ENCODE results near the gene LRP5.

The LRP5 gene

GRCh38 chr11:68436985-68437926 is 124.9 kb downstream of the LRP5 start:
- Histone ChIP-seq H3K4me3 (ENCODE audit: extremely low read depth, insufficient read depth, low read length, poor library complexity, severe bottlenecking) (no peak overlapping the region), H3K4me1 (ENCODE audit: control insufficient read depth, insufficient read depth, low read length, poor library complexity, severe bottlenecking) (peaks cover 24% of the 10 kb centered on the region), H3K9me3 (ENCODE audit: control insufficient read depth, low read length) (no peaks in the 10 kb centered on the region), H3K36me3 (ENCODE audit: control insufficient read depth, insufficient read depth, low read length) (peaks cover 42% of the 10 kb centered on the region), H3K27ac (ENCODE audit: low read depth, low read length, severe bottlenecking) (peak overlapping the region; percentile 85)
- 85 to 86% methylated on average over 28 to 33 of the region's 34 CpGs for WGBS, 2 experiments (ENCODE audit: insufficient coverage in 2 of 2)

GRCh38 chr11:68437927-68438657 is 125.7 kb downstream of the LRP5 start:
- no peaks in the 10 kb centered on the region for H3K9me3 ChIP-seq (ENCODE audit: control insufficient read depth, low read length)
- H3K36me3 ChIP-seq (ENCODE audit: control insufficient read depth, insufficient read depth, low read length) = peaks cover 42% of the 10 kb centered on the region
- peak overlapping the region; percentile 85 for H3K27ac ChIP-seq (ENCODE audit: low read depth, low read length, severe bottlenecking)
- no peak overlapping the region for H3K4me3 ChIP-seq (ENCODE audit: extremely low read depth, insufficient read depth, low read length, poor library complexity, severe bottlenecking)
- peaks cover 27% of the 10 kb centered on the region for H3K4me1 ChIP-seq (ENCODE audit: control insufficient read depth, insufficient read depth, low read length, poor library complexity, severe bottlenecking)
- 95 to 97% methylated on average over 22 to 24 of the region's 34 CpGs for WGBS, 2 experiments (ENCODE audit: insufficient coverage in 2 of 2)

GRCh38 chr11:68438658-68439259 is 126.4 kb downstream of the LRP5 start:
- Histone ChIP-seq H3K36me3 (ENCODE audit: control insufficient read depth, insufficient read depth, low read length) (peaks cover 36% of the 10 kb centered on the region), H3K27ac (ENCODE audit: low read depth, low read length, severe bottlenecking) (no peak overlapping the region), H3K4me1 (ENCODE audit: control insufficient read depth, insufficient read depth, low read length, poor library complexity, severe bottlenecking) (peaks cover 27% of the 10 kb centered on the region), H3K4me3 (ENCODE audit: extremely low read depth, insufficient read depth, low read length, poor library complexity, severe bottlenecking) (no peak overlapping the region), H3K9me3 (ENCODE audit: control insufficient read depth, low read length) (no peaks in the 10 kb centered on the region)
- 89 to 93% methylated on average over 5 to 6 of the region's 6 CpGs for WGBS, 2 experiments (ENCODE audit: insufficient coverage in 2 of 2)

- Histone ChIP-seq H3K4me3 (ENCODE audit: extremely low read depth, insufficient read depth, low read length, poor library complexity, severe bottlenecking) (no peak overlapping the region), H3K4me1 (ENCODE audit: control insufficient read depth, insufficient read depth, low read length, poor library complexity, severe bottlenecking) (peaks cover 27% of the 10 kb centered on the region), H3K27ac (ENCODE audit: low read depth, low read length, severe bottlenecking) (no peak overlapping the region), H3K36me3 (ENCODE audit: control insufficient read depth, insufficient read depth, low read length) (peaks cover 29% of the 10 kb centered on the region), H3K9me3 (ENCODE audit: control insufficient read depth, low read length) (no peaks in the 10 kb centered on the region)
- WGBS, 2 experiments (ENCODE audit: insufficient coverage in 2 of 2) = 68 to 74% methylated on average over 27 to 34 of the region's 38 CpGs
These were observed 127.1 kb downstream of the LRP5 start for GRCh38 chr11:68439355-68440065.

GRCh38 chr11:68440224-68440623 is 127.8 kb downstream of the LRP5 start:
- WGBS, 2 experiments (ENCODE audit: insufficient coverage in 2 of 2) = 85 to 86% methylated on average over 8 of the region's 8 CpGs

GRCh38 chr11:68441466-68442230 is 129.3 kb downstream of the LRP5 start:
- H3K4me3 ChIP-seq (ENCODE audit: extremely low read depth, insufficient read depth, low read length, poor library complexity, severe bottlenecking) = no peak overlapping the region
- peaks cover 14% of the 10 kb centered on the region for H3K36me3 ChIP-seq (ENCODE audit: control insufficient read depth, insufficient read depth, low read length)
- 78 to 100% methylated on average over 2 to 5 of the region's 6 CpGs for WGBS, 2 experiments (ENCODE audit: insufficient coverage in 2 of 2)
- H3K27ac ChIP-seq (ENCODE audit: low read depth, low read length, severe bottlenecking) = peak overlapping the region; percentile 50
- peaks cover 21% of the 10 kb centered on the region for H3K4me1 ChIP-seq (ENCODE audit: control insufficient read depth, insufficient read depth, low read length, poor library complexity, severe bottlenecking)
- no peaks in the 10 kb centered on the region for H3K9me3 ChIP-seq (ENCODE audit: control insufficient read depth, low read length)

More at GRCh38 chr11:68440224-68440623, 127.8 kb downstream of the LRP5 start:
- H3K9me3 ChIP-seq (ENCODE audit: control insufficient read depth, low read length) = no peaks in the 10 kb centered on the region
- peaks cover 27% of the 10 kb centered on the region for H3K4me1 ChIP-seq (ENCODE audit: control insufficient read depth, insufficient read depth, low read length, poor library complexity, severe bottlenecking)
- H3K36me3 ChIP-seq (ENCODE audit: control insufficient read depth, insufficient read depth, low read length) = peaks cover 22% of the 10 kb centered on the region
- no peak overlapping the region for H3K27ac ChIP-seq (ENCODE audit: low read depth, low read length, severe bottlenecking)
- H3K4me3 ChIP-seq (ENCODE audit: extremely low read depth, insufficient read depth, low read length, poor library complexity, severe bottlenecking) = no peak overlapping the region

GRCh38 chr11:68442433-68442832 is 130.0 kb downstream of the LRP5 start:
- peaks cover 16% of the 10 kb centered on the region for H3K36me3 ChIP-seq (ENCODE audit: control insufficient read depth, insufficient read depth, low read length)
- peaks cover 13% of the 10 kb centered on the region for H3K4me1 ChIP-seq (ENCODE audit: control insufficient read depth, insufficient read depth, low read length, poor library complexity, severe bottlenecking)
- no peak overlapping the region for H3K4me3 ChIP-seq (ENCODE audit: extremely low read depth, insufficient read depth, low read length, poor library complexity, severe bottlenecking)
- no peak overlapping the region for H3K27ac ChIP-seq (ENCODE audit: low read depth, low read length, severe bottlenecking)
- no peaks in the 10 kb centered on the region for H3K9me3 ChIP-seq (ENCODE audit: control insufficient read depth, low read length)
- 89 to 99% methylated on average over 10 of the region's 10 CpGs for WGBS, 2 experiments (ENCODE audit: insufficient coverage in 2 of 2)

GRCh38 chr11:68444566-68444965 is 132.2 kb downstream of the LRP5 start:
- WGBS, 2 experiments (ENCODE audit: insufficient coverage in 2 of 2) = 84 to 97% methylated on average over 5 of the region's 6 CpGs

GRCh38 chr11:68445531-68446035 is 133.2 kb downstream of the LRP5 start:
- H3K4me1 ChIP-seq (ENCODE audit: control insufficient read depth, insufficient read depth, low read length, poor library complexity, severe bottlenecking) = peaks cover 6% of the 10 kb centered on the region
- H3K9me3 ChIP-seq (ENCODE audit: control insufficient read depth, low read length) = no peaks in the 10 kb centered on the region
- no peak overlapping the region for H3K4me3 ChIP-seq (ENCODE audit: extremely low read depth, insufficient read depth, low read length, poor library complexity, severe bottlenecking)
- 87 to 94% methylated on average over 3 to 8 of the region's 11 CpGs for WGBS, 2 experiments (ENCODE audit: insufficient coverage in 2 of 2)
- H3K36me3 ChIP-seq (ENCODE audit: control insufficient read depth, insufficient read depth, low read length) = peaks cover 18% of the 10 kb centered on the region
- no peak overlapping the region for H3K27ac ChIP-seq (ENCODE audit: low read depth, low read length, severe bottlenecking)

More at GRCh38 chr11:68444566-68444965, 132.2 kb downstream of the LRP5 start:
- peaks cover 6% of the 10 kb centered on the region for H3K4me1 ChIP-seq (ENCODE audit: control insufficient read depth, insufficient read depth, low read length, poor library complexity, severe bottlenecking)
- H3K4me3 ChIP-seq (ENCODE audit: extremely low read depth, insufficient read depth, low read length, poor library complexity, severe bottlenecking) = no peak overlapping the region
- H3K27ac ChIP-seq (ENCODE audit: low read depth, low read length, severe bottlenecking) = no peak overlapping the region
- peaks cover 15% of the 10 kb centered on the region for H3K36me3 ChIP-seq (ENCODE audit: control insufficient read depth, insufficient read depth, low read length)
- H3K9me3 ChIP-seq (ENCODE audit: control insufficient read depth, low read length) = no peaks in the 10 kb centered on the region

Measured in mesodermal cell (in vitro differentiated cells).